SK-N-SH (cell line): ENCODE data around the gene TPRA1. TPM values are rescaled to one million over a fixed set of nuclear protein-coding genes. Genes with fewer than 3 reads are reported as not detected.

Experiments used
- CTCF ChIA-PET: fragments of 300-600, 350-600 bp; formaldehyde crosslinking; extraction: SDS; loops from one replicate; lab custom pipeline; 2021; lab: Yijun Ruan, JAX
- POLR2A ChIA-PET: fragments of 350-600 bp; sonication (Branson Sonifier 250); formaldehyde crosslinking; extraction: SDS; loops from one replicate; lab custom pipeline; 2020; ENCODE audit warnings: antibody characterized with exemption, inconsistent platforms; lab: Yijun Ruan, JAX
- DNase-seq: peaks from one replicate; pipeline ENCODE4 v3.0.0; 2012
- H2AFZ ChIP-seq: fragments of 200-600 bp; sonication (generic); 2 replicates; pipeline ENCODE4 v1.8.1; 2016; ENCODE audit warnings: antibody characterized with exemption, mild to moderate bottlenecking, low read depth
- H3F3A ChIP-seq: fragments of 200-600 bp; sonication (generic); replicated peaks from 2 replicates; pipeline ENCODE3; 2016; ENCODE audit warnings: antibody characterized with exemption, mild to moderate bottlenecking; ENCODE audit not compliant: insufficient read depth
- H3K27ac ChIP-seq, 2 experiments: fragments of 200-500 bp in 1 of 2; fragments of 200-600 bp in 1 of 2; sonication (Bioruptor generic) in 1 of 2; sonication (generic), shearing (Covaris generic) in 1 of 2; 2 replicates each; pipeline versions ENCODE4 v1.5.1 to v1.6.1; 2014 to 2016; ENCODE audit warnings: low read depth in 2 of 2, inconsistent platforms in 1 of 2, low read length in 1 of 2, mild to moderate bottlenecking in 1 of 2, mixed read lengths in 1 of 2
- H3K27me3 ChIP-seq: fragments of 200-600 bp; sonication (generic), shearing (Covaris generic); 2 replicates; pipeline ENCODE4 v1.6.1; 2016; ENCODE audit warnings: mixed run types; ENCODE audit not compliant: insufficient read depth
- H3K36me3 ChIP-seq, 2 experiments: fragments of 200-500 bp in 1 of 2; fragments of 200-600 bp in 1 of 2; sonication (Bioruptor generic) in 1 of 2; sonication (generic) in 1 of 2; replicated peaks in 1 of 2; 2 replicates each; pipeline versions ENCODE3 to v1.5.1; 2014 to 2016; ENCODE audit warnings: low read length in 1 of 2, mild to moderate bottlenecking in 1 of 2; ENCODE audit not compliant: insufficient read depth in 2 of 2, control insufficient read depth in 1 of 2
- H3K4me1 ChIP-seq, 2 experiments: fragments of 200-500 bp in 1 of 2; fragments of 200-600 bp in 1 of 2; sonication (Bioruptor generic) in 1 of 2; sonication (generic), shearing (Covaris generic) in 1 of 2; 2 replicates each; pipeline versions ENCODE4 v1.5.1 to v1.6.1; 2014 to 2016; ENCODE audit warnings: low read depth in 1 of 2, low read length in 1 of 2, mixed run types in 1 of 2; ENCODE audit not compliant: insufficient read depth in 2 of 2, control insufficient read depth in 1 of 2
- H3K4me2 ChIP-seq: fragments of 200-600 bp; sonication (generic), shearing (Covaris generic); 2 replicates; pipeline ENCODE4 v1.6.1; 2017; ENCODE audit warnings: mixed run types
- H3K4me3 ChIP-seq, 2 experiments: fragments of 200-500 bp in 1 of 2; fragments of 200-600 bp in 1 of 2; sonication (Bioruptor generic) in 1 of 2; sonication (generic), shearing (Covaris generic) in 1 of 2; 2 replicates each; pipeline versions ENCODE4 v1.5.1 to v1.8.1; 2014 to 2016; ENCODE audit warnings: low read depth in 2 of 2, inconsistent platforms in 1 of 2, low read length in 1 of 2, mild to moderate bottlenecking in 1 of 2, mixed read lengths in 1 of 2, moderate library complexity in 1 of 2
- H3K79me2 ChIP-seq: fragments of 200-600 bp; sonication (generic); 2 replicates; pipeline ENCODE4 v1.8.1; 2017; ENCODE audit warnings: mild to moderate bottlenecking; ENCODE audit not compliant: insufficient read depth
- H3K9ac ChIP-seq: fragments of 200-600 bp; sonication (generic); 2 replicates; pipeline ENCODE4 v1.6.1; 2017; ENCODE audit warnings: mixed run types
- H3K9me2 ChIP-seq: fragments of 200-600 bp; sonication (generic); 2 replicates; pipeline ENCODE4 v1.6.1; 2017; ENCODE audit warnings: mixed run types
- H3K9me3 ChIP-seq: fragments of 200-600 bp; sonication (generic); 2 replicates; pipeline ENCODE4 v1.6.1; 2017; ENCODE audit warnings: mixed run types, mild to moderate bottlenecking, moderate library complexity
- H4K20me1 ChIP-seq: fragments of 200-600 bp; sonication (generic); 2 replicates; pipeline ENCODE4 v1.6.1; 2017; ENCODE audit warnings: mild to moderate bottlenecking, mixed run types; ENCODE audit not compliant: insufficient read depth
- CHD2 ChIP-seq: fragments of 150-350 bp; IDR thresholded peaks from 2 replicates; pipeline ENCODE4 v1.6.1; 2018; ENCODE audit warnings: low read length; ENCODE audit not compliant: partially characterized antibody
- EZH2phosphoT487 ChIP-seq: fragments of 200-600 bp; sonication (generic); IDR thresholded peaks from 2 replicates; pipeline ENCODE4 v1.6.1; 2017; ENCODE audit warnings: low read depth, mixed run types, mild to moderate bottlenecking, antibody characterized with exemption, moderate library complexity, borderline replicate concordance
- FOSL2 ChIP-seq: IDR thresholded peaks from 2 replicates; pipeline ENCODE4 v1.4.0; 2012; ENCODE audit warnings: low read depth, mild to moderate bottlenecking, moderate library complexity, borderline replicate concordance
- GABPA ChIP-seq: IDR thresholded peaks from 2 replicates; pipeline ENCODE4 v1.4.0; 2012; ENCODE audit warnings: low read depth, mild to moderate bottlenecking
- GATA2 ChIP-seq: sonication (generic); formaldehyde crosslinking; IDR thresholded peaks from 2 replicates; pipeline ENCODE4 v1.5.0; 2020; ENCODE audit warnings: mild to moderate bottlenecking, missing genetic modification reagents
- JUND ChIP-seq: IDR thresholded peaks from 2 replicates; pipeline ENCODE4 v1.4.0; 2012
- NFIC ChIP-seq: IDR thresholded peaks from 2 replicates; pipeline ENCODE4 v1.4.0; 2012; ENCODE audit warnings: borderline replicate concordance
- RCOR1 ChIP-seq: fragments of 150-350 bp; IDR thresholded peaks from 2 replicates; pipeline ENCODE4 v1.6.1; 2017; ENCODE audit warnings: antibody characterized with exemption, low read length
- RFX5 ChIP-seq: IDR thresholded peaks from 2 replicates; pipeline ENCODE4 v1.6.1; 2012; ENCODE audit warnings: mild to moderate bottlenecking, improper control_type of control experiment, low read length
- RXRA ChIP-seq: IDR thresholded peaks from 2 replicates; pipeline ENCODE4 v1.4.0; 2012; ENCODE audit warnings: low read depth, mild to moderate bottlenecking, borderline replicate concordance
- YY1 ChIP-seq: IDR thresholded peaks from 2 replicates; pipeline ENCODE4 v1.4.0; 2012; ENCODE audit warnings: low read depth, mild to moderate bottlenecking
- whole genome bisulfite sequencing: methylation state at CpG from one replicate; pipeline ENCODE4 v1.1.6; 2017; ENCODE audit warnings: low lambda C conversion rate; 5-methylcytosine and 5-hydroxymethylcytosine counted together
- polyA plus RNA-seq, 3 experiments: library from polyadenylated mRNA; depleted of rRNA; stranded (reverse); fragments of >200 nt; gene quantifications; 2 replicates each; pipeline ENCODE4 v1.2.3, GENCODE V29; 2012
- TF ChIP-seq, protein P1 (sequence below): fragments of 150-350 bp; IDR thresholded peaks from 2 replicates; pipeline ENCODE4 v1.6.1; 2017; ENCODE audit warnings: antibody characterized with exemption, low read length, low read depth, borderline replicate concordance
- TF ChIP-seq, protein P2 (sequence below): IDR thresholded peaks from 2 replicates; pipeline ENCODE4 v1.6.1; 2012; ENCODE audit warnings: mild to moderate bottlenecking, low read depth, low read length, moderate library complexity
- TF ChIP-seq, protein P3 (sequence below): IDR thresholded peaks from 2 replicates; pipeline ENCODE4 v1.4.0; 2012; ENCODE audit warnings: low read depth, borderline replicate concordance
- TF ChIP-seq, protein P4 (sequence below): IDR thresholded peaks from 2 replicates; pipeline ENCODE4 v1.4.0; 2012; ENCODE audit warnings: low read depth, borderline replicate concordance

The TPRA1 gene
- polyA plus RNA-seq, 1 of the 3 experiments (the other 2 are of a cell fraction), result 26.3 TPM

DNA sequence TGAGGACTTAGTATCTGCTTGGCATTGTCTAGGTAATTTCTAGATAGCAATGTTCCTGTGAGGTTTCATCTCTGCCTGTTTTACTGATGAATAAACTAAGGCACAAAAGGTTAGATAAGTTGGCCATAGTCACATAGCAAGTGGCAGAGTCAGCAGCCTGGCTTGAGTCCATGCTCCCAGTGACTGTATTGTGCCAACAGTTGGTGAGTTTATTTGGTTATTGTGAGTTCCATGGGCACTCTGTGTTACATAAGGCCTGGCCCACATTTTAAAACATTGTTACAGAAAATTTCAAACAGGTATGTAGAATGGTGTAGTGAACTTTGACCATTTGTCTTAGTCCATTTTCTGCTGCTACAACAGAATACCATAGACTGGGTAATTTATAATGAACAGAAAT is 22.9 kb upstream of the TPRA1 start:
- Histone ChIP-seq H3K27me3 (no peaks in the 10 kb centered on the region), H3K4me1 (peaks cover 0 to 8% of the 10 kb centered on the region in 2 experiments; a peak in 1 of 4 replicates), H4K20me1 (no peaks in the 10 kb centered on the region), H3K9me2 (no peaks in the 10 kb centered on the region), H3K9me3 (no peaks in the 10 kb centered on the region), H3K4me3 (no peak overlapping the region), H2AFZ (no peak overlapping the region), H3K79me2 (no peaks in the 10 kb centered on the region; the same call in none of the 2 replicates), H3F3A (no peaks in the 10 kb centered on the region), H3K9ac (no peak overlapping the region), H3K36me3 (peaks cover 6 to 56% of the 10 kb centered on the region in 2 experiments), H3K4me2 (no peak overlapping the region), H3K27ac (no peak overlapping the region)
- TF ChIP-seq RFX5, result no peak
- TF ChIP-seq, protein P1, sequence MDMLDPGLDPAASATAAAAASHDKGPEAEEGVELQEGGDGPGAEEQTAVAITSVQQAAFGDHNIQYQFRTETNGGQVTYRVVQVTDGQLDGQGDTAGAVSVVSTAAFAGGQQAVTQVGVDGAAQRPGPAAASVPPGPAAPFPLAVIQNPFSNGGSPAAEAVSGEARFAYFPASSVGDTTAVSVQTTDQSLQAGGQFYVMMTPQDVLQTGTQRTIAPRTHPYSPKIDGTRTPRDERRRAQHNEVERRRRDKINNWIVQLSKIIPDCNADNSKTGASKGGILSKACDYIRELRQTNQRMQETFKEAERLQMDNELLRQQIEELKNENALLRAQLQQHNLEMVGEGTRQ, result no peak
- TF ChIP-seq RCOR1, result no peak
- no peak for TF ChIP-seq RXRA
- TF ChIP-seq, protein P2, sequence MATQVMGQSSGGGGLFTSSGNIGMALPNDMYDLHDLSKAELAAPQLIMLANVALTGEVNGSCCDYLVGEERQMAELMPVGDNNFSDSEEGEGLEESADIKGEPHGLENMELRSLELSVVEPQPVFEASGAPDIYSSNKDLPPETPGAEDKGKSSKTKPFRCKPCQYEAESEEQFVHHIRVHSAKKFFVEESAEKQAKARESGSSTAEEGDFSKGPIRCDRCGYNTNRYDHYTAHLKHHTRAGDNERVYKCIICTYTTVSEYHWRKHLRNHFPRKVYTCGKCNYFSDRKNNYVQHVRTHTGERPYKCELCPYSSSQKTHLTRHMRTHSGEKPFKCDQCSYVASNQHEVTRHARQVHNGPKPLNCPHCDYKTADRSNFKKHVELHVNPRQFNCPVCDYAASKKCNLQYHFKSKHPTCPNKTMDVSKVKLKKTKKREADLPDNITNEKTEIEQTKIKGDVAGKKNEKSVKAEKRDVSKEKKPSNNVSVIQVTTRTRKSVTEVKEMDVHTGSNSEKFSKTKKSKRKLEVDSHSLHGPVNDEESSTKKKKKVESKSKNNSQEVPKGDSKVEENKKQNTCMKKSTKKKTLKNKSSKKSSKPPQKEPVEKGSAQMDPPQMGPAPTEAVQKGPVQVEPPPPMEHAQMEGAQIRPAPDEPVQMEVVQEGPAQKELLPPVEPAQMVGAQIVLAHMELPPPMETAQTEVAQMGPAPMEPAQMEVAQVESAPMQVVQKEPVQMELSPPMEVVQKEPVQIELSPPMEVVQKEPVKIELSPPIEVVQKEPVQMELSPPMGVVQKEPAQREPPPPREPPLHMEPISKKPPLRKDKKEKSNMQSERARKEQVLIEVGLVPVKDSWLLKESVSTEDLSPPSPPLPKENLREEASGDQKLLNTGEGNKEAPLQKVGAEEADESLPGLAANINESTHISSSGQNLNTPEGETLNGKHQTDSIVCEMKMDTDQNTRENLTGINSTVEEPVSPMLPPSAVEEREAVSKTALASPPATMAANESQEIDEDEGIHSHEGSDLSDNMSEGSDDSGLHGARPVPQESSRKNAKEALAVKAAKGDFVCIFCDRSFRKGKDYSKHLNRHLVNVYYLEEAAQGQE, result no peak
- no peak for TF ChIP-seq YY1
- no peak for TF ChIP-seq GATA2 (CRISPR knock-in tag)
- no peak for TF ChIP-seq EZH2phosphoT487
- TF ChIP-seq, protein P3, sequence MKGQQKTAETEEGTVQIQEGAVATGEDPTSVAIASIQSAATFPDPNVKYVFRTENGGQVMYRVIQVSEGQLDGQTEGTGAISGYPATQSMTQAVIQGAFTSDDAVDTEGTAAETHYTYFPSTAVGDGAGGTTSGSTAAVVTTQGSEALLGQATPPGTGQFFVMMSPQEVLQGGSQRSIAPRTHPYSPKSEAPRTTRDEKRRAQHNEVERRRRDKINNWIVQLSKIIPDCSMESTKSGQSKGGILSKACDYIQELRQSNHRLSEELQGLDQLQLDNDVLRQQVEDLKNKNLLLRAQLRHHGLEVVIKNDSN, result no peak
- POLR2A ChIA-PET, result no interaction called here
- CTCF ChIA-PET, result no interaction called here
- no peak for DNase-seq

DNA sequence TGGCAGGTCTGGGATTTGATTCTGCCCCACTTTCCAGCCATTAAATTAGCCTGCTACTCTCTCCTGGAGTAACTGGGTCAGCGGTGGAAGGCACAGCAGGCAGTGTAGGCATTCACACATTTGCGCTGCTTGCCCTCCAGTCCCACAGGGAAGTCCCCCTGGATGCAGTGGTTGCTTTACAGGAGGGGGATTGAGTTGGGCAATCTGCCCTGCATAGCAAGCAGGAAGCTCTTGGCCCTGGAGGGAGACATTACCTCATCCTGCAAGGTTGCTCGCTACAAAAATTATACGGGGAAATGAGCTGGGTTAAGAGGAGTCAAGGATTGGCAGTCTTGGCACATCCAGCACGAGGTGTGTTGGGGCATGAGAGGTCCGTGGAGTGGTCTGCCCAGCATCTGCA is 22.4 kb upstream of the TPRA1 start:
- TF ChIP-seq NFIC (no peak), FOSL2 (no peak), JUND (no peak), RFX5 (no peak), CHD2 (no peak), RCOR1 (no peak), GABPA (no peak)
- TF ChIP-seq, protein P4, sequence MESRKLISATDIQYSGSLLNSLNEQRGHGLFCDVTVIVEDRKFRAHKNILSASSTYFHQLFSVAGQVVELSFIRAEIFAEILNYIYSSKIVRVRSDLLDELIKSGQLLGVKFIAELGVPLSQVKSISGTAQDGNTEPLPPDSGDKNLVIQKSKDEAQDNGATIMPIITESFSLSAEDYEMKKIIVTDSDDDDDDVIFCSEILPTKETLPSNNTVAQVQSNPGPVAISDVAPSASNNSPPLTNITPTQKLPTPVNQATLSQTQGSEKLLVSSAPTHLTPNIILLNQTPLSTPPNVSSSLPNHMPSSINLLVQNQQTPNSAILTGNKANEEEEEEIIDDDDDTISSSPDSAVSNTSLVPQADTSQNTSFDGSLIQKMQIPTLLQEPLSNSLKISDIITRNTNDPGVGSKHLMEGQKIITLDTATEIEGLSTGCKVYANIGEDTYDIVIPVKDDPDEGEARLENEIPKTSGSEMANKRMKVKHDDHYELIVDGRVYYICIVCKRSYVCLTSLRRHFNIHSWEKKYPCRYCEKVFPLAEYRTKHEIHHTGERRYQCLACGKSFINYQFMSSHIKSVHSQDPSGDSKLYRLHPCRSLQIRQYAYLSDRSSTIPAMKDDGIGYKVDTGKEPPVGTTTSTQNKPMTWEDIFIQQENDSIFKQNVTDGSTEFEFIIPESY, result no peak
- H3K9me3 ChIP-seq, result no peaks in the 10 kb centered on the region
- ChIA-PET POLR2A (no interaction called here), CTCF (no interaction called here)
- peak overlapping the region; percentile 11; the same call in 1 of the 2 replicates for H3K4me2 ChIP-seq
- peaks cover 6 to 56% of the 10 kb centered on the region in 2 experiments for H3K36me3 ChIP-seq
- H3F3A ChIP-seq, result no peaks in the 10 kb centered on the region
- no peak overlapping the region for H3K9ac ChIP-seq
- H3K79me2 ChIP-seq, result no peaks in the 10 kb centered on the region; the same call in none of the 2 replicates
- no peaks in the 10 kb centered on the region for H3K27me3 ChIP-seq
- DNase-seq, result no peak
- H2AFZ ChIP-seq, result no peak overlapping the region
- no peaks in the 10 kb centered on the region for H3K9me2 ChIP-seq
- H3K27ac ChIP-seq, result no peak overlapping the region
- no peak overlapping the region for H3K4me3 ChIP-seq
- no peaks in the 10 kb centered on the region for H4K20me1 ChIP-seq
- peaks cover 0 to 8% of the 10 kb centered on the region in 2 experiments; a peak in 1 of 4 replicates for H3K4me1 ChIP-seq
- WGBS, result 56% methylated on average over 4 of the region's 6 CpGs
